CD1c-positive myeloid dendritic cell (primary cell): ENCODE measurements around the gene HRAS.
"Not testable (repeated sequence)": the region's sequence is repeated elsewhere in the genome, so short reads cannot be mapped to it uniquely, and the experiment has no call there.

Experiments used
- DNase-seq: peaks from one replicate; pipeline ENCODE4 v3.0.0-alpha.2; 2016; ENCODE audit errors: extremely low spot score

HRAS gene

DNA sequence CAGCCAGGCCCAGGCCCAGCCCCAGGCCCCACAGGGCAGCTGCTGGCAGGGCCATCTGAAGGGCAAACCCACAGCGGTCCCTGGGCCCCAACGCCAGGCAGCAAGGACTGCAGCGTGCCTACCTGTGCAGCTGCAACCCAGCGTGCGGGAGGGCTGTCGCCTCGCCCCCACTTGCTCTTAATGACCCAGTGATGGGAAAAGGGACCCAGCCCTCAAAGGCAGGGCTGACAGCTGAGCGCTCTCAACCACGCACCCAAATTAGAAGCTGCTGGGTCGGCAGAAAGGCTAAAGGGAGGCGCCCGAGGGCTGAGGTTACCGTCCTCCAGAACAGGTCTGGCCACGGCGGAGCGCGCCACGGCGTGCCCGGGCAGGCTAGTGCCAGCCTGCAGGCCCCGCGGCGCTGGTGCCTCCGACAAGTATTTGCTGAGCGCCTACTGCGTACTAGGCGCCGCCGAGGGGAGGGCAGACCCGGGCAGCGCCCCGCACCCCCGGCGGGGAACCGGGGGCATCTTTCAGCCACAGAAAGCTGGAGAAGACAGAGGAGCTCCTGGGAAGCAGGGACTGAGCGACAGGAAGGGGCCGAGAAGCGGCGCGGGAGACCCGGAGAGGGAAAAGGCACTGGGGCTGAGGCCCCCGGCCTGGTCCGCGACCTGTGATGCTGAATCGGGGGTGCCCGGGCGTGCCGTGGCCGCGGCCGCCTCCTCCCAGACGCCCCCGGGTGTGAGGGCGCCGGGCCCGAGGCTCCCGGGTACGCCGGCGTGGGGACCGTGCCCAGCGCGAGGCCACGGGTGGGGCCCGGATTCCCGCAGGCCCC lies 773 bp downstream of the HRAS start:
- DNase-seq, result peak; percentile 7

GRCh38 chr11:533586-534395 lies 1.6 kb downstream of the HRAS start:
- no peak for DNase-seq

DNA sequence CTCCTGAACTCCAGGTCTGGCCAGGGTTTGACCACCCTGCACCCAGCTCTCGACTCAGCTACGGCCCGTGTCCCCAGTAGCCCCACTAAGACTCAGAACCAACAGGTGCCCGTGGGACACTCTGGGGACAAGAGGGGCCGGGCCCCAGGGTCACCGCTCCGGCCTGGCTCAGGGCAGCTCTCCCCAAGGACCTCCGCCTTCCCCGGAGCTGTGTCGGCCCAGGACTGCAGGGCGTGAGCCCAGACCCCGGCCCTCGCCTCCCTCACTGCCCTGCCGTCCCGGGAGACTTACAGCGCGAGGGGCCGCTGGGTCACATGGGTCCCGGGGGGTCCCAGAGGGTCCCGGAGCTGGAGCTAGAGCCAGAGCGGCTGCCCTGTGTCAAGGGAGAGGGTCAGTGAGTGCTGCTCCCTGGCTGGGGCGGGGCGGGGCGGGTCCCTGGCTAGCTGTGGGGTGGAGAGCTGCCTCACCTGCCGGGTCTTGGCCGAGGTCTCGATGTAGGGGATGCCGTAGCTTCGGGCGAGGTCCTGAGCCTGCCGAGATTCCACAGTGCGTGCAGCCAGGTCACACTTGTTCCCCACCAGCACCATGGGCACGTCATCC lies 2.3 kb downstream of the HRAS start:
- no peak for DNase-seq

DNA sequence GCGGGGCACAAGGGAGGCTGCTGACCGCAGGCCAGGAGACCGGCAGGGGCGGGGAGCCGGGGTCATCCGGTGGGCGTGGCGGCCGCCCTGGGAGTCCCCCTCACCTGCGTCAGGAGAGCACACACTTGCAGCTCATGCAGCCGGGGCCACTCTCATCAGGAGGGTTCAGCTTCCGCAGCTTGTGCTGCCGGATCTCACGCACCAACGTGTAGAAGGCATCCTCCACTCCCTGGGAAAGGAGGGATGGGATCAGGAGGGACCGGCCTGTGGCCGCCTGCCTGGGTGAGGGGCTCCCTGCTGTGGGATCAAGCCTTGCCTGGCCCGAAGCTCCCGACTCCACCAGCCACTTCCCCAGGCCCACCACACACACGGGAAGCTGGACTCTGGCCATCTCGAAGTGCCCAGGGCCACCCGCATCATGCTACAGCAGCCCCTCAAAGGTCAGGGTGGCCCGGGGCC lies 2.8 kb downstream of the HRAS start:
- DNase-seq, result no peak

GRCh38 chr11:531919-532526 lies 3.4 kb downstream of the HRAS start:
- DNase-seq, result no peak

- DNase-seq, result no peak
Measured at GRCh38 chr11:530960-531831, 4.2 kb downstream of the HRAS start.

- no peak for DNase-seq
Measured at GRCh38 chr11:529728-530411, 5.5 kb downstream of the HRAS start.

DNA sequence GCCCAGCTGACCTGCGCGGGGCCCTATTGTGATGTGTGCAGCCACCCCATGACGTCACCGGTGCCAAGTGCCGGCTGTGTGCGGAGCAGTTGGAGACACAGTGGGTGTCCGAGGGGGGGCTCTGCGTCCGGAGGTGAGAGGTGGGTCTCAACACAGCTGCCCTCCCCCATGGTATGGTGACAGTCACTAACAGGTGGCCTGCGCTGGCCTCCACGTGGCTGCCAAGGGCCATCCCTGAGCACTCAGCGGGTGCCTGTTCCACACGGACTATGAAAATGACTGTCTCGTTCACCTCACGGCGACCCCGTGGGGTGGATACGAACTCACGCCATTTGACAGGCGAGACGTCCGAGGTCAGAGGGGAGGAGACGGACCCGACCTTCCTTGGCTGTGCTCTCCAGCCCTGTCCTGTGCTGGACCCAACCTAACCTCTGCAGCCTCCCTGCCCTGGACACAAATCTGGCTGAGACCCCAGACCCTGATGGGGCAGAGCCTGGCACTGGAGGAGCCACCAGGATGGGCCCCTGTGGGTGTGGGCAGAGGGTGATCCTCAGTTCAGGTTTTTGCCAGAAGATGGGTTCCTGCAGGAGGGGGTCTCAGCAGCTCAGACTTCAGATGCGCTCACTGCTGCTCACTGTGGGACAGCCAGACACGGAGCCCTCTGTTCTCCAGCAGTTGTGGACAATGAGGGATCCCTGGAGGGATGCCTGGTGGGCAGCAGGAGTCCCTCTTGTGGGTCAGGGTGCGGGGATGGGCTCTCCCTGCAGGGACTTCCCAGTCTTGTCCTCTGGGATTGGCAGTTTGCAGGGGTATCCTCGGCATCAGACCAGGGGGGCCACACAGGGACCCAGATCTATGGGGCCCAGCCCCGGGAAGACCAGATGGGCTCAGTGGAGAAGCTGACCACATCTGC lies 6.3 kb downstream of the HRAS start:
- DNase-seq, result no peak

DNA sequence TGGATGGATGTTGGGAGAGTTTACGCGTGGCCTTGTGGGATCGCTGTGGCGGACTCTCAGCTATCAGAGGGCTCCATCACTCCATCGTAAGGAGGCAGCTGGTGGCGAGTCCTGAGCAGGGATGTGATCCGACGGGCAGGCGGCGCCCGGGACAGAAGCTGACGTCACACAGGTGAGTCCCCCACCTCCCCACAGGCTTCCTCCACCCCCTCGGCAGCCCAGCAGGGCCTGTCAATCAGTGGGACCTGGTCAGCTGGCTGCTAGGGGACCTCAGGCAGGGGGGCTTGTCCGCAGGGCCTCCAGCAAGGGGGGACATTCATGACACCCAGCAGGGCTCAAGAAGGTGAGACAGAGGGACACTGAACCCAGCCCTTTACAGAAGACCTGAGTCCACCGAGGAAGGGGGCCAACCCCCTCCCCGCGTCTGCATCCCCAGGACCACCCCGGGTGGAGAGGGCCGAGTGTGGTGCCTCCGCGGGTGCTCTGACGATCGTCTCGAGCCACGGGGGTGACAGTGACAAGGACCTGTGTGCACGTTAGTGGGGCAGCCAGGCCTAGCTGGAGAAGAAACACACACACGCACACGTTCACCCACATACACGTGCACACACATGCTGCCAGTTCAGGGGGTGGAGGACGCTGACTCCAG lies 7.1 kb downstream of the HRAS start:
- DNase-seq, result no peak

- DNase-seq, result no peak
Measured at GRCh38 chr11:526192-526591, 9.2 kb downstream of the HRAS start.

GRCh38 chr11:521177-521688 lies 14.1 kb downstream of the HRAS start:
- no peak for DNase-seq

GRCh38 chr11:520428-521176 lies 14.8 kb downstream of the HRAS start:
- no peak for DNase-seq

GRCh38 chr11:518463-519202 lies 16.7 kb downstream of the HRAS start:
- peak; percentile 98 for DNase-seq

DNA sequence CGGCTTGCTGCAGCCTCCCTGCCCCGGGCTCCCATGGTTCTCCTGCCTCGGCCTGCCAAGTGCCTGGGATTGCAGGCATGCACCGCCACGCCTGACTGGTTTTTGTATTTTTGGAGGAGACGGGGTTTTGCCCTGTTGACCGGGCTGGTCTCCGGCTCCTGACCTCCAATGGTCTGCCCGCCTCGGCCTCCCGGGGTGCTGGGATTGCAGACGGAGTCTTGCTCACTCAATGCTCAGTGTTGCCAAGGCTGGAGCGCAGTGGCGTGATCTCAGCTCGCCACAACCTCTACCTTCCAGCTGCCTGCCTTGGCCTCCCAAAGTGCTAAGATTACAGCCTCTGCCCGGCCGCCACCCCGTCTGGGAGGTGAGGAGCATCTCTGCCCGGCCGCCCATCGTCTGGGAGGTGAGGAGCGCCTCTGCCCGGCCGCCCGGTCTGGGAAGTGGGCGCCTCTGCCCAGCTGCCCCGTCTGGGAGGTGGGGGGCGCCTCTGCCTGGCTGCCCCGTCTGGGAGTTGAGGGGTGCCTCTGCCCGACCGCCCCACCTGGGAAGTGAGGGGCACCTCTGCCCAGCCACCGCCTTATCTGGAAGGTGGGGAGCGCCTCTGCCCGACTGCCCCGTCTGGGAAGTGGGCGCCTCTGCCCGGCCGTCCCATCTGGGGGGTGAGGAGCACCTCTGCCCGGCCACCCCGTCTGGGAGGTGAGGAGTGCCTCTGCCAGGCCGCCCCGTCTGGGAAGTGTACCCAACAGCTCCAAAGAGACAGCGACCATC lies 18.3 kb downstream of the HRAS start:
- DNase-seq, result not testable (repeated sequence)

DNA sequence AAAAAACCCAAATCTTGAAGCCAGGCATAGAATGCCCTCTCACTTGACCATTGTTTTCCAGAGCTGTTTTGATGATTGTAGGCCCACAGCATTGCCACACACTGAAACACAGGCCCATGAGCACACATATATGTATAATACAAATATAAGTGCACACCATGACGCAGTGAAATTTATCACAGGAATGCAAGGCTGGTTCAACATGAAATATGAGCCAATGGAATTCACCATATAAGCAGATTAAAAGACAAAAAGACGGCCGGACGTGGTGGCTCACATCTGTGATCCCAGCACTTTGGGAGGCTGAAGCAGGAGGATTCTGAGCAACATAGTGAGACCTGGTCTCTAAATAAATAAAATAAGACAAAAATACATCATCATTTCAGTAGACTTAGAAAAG lies 19.0 kb downstream of the HRAS start:
- DNase-seq, result no peak

DNA sequence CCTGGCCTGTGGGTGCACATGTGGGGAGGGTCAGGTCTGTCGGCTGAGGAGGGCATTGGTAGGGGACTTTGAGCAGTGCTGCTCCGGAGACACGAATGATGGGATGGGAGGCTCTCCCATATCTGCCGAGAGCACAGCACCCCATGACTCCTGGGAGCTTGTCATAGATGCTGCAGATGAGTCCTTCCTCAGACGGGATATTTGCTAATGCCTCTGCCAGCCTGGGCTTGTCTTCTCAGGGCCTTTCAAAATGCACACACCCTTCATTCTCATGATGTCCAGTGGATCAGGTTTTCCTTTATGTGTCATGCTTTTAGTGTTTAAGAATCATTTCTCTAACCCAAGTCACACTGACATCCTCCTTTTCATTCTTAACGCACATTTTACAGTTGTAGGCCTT lies 20.2 kb downstream of the HRAS start:
- no peak for DNase-seq

DNA sequence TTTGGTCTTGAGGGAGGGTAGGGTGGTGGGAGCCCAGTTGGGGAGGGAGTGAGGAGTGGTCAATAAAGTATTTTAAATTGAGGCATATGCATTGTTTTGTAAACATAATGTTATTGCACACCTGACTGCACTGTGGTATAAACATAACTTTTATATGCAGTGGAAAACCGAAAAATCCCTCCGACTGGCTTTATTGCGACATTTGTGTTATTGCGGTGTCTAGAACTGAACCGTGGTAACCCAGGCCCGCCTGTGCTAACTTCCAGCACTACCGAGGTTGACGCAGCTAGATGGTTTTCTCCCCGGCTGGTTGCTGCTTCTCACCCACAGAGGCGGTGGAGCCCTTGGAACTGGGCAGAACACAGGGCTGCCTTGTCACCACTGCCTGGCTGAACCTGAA lies 20.8 kb downstream of the HRAS start:
- no peak for DNase-seq
